ENCODE data around the gene PPP1R18.

DNA sequence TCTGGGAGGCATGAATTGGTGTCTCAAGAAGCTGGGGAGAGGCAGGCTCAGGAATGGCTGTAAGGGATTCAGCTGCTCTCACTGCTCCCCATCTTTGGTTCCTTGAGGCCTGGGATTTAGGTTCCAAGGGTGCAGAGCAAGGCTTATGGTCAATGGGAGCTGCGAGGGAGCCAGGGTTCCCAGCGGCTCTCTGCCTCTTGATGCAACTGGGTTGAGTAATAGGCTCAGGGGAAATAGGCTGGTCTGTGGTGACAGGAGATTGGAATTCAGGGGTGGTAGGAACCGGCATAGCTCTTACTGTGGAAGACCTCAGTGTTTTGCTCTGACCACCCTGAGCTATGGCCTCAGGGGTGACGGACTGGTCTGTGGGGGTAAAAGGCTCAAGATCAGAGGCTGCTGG, 17.4 kb upstream of the PPP1R18 start:
- TF ChIP-seq, protein P1, sequence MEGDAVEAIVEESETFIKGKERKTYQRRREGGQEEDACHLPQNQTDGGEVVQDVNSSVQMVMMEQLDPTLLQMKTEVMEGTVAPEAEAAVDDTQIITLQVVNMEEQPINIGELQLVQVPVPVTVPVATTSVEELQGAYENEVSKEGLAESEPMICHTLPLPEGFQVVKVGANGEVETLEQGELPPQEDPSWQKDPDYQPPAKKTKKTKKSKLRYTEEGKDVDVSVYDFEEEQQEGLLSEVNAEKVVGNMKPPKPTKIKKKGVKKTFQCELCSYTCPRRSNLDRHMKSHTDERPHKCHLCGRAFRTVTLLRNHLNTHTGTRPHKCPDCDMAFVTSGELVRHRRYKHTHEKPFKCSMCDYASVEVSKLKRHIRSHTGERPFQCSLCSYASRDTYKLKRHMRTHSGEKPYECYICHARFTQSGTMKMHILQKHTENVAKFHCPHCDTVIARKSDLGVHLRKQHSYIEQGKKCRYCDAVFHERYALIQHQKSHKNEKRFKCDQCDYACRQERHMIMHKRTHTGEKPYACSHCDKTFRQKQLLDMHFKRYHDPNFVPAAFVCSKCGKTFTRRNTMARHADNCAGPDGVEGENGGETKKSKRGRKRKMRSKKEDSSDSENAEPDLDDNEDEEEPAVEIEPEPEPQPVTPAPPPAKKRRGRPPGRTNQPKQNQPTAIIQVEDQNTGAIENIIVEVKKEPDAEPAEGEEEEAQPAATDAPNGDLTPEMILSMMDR (IDR thresholded peaks at IDR 0.05; ENCODE audit: insufficient read depth, low read depth, low read length), result no peak
- TF ChIP-seq EZH2 (IDR thresholded peaks at IDR 0.05; ENCODE audit: insufficient read depth, low read length), result no peak

Data from astrocyte (in vitro differentiated cells and primary cell).